Astrocyte (in vitro differentiated cells and primary cell): ENCODE measurements around the gene CSF2.

Source experiments
- CTCF ChIP-seq: IDR thresholded peaks from 2 replicates; pipeline ENCODE4 v1.5.1; 2011; ENCODE audit warnings: low read depth, mild to moderate bottlenecking, inconsistent platforms, low read length, moderate library complexity; ENCODE audit not compliant: insufficient read depth
- EZH2 ChIP-seq: IDR thresholded peaks from 2 replicates; pipeline ENCODE4 v1.6.1; 2012; ENCODE audit warnings: mild to moderate bottlenecking, low read length, inconsistent platforms; ENCODE audit not compliant: insufficient read depth

GRCh38 chr5:132090107-132090506 is 16.5 kb downstream of the CSF2 start:
- TF ChIP-seq CTCF (no peak), EZH2 (no peak)
